ENCODE data around the gene ICOSLG.

DNA sequence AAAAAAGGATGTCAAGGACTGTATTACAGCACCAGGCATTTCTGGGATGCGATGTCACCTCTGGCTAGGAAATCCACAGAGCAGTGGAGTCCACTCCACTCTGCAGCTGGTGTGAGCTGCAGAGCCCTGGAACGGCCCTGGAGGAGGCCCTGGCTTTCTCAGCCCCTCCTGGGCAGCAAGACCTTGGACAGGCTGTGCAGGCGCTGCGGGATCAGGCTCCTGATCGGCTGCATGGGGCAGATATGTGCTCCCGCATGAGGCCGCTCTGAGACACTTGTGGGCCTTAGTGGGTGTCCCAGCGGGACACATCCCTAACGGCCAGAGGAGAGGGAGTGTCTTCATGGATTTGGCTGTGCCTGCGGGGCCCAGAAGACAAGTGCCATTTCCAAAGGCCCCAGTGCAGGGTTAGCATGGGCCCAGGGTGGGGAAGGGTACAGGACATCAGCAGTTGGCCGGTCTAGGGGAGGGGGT, 14.8 kb upstream of the ICOSLG start:
- TF ChIP-seq, protein P1, sequence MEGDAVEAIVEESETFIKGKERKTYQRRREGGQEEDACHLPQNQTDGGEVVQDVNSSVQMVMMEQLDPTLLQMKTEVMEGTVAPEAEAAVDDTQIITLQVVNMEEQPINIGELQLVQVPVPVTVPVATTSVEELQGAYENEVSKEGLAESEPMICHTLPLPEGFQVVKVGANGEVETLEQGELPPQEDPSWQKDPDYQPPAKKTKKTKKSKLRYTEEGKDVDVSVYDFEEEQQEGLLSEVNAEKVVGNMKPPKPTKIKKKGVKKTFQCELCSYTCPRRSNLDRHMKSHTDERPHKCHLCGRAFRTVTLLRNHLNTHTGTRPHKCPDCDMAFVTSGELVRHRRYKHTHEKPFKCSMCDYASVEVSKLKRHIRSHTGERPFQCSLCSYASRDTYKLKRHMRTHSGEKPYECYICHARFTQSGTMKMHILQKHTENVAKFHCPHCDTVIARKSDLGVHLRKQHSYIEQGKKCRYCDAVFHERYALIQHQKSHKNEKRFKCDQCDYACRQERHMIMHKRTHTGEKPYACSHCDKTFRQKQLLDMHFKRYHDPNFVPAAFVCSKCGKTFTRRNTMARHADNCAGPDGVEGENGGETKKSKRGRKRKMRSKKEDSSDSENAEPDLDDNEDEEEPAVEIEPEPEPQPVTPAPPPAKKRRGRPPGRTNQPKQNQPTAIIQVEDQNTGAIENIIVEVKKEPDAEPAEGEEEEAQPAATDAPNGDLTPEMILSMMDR (conservative IDR thresholded peaks at IDR 0.05; ENCODE audit: low read depth in 2 of 2), result no peak
- no peak for TF ChIP-seq ETS1 (IDR thresholded peaks at IDR 0.05)
- TF ChIP-seq EZH2 (IDR thresholded peaks at IDR 0.05; ENCODE audit: low read depth, unreplicated experiment), result no peak
- TF ChIP-seq EZH2phosphoT487 (IDR thresholded peaks at IDR 0.05; ENCODE audit: unreplicated experiment), result no peak

Measured in GM23338 (cell line).